Fibroblast of pulmonary artery (primary cell): ENCODE data around the gene AFF3.

Experiments
- DNase-seq: peaks from one replicate; pipeline ENCODE4 v3.0.0-alpha.2; 2010; ENCODE audit warnings: low read depth
- H3K4me3 ChIP-seq: replicated peaks from 2 replicates; pipeline ENCODE4 v1.5.1; 2011; ENCODE audit warnings: low read depth, mild to moderate bottlenecking, control low read depth, low read length, moderate library complexity
- TF ChIP-seq, protein P1 (sequence below): IDR thresholded peaks from 2 replicates; pipeline ENCODE4 v1.5.1; 2011; ENCODE audit warnings: mild to moderate bottlenecking, control low read depth, low read length, inconsistent platforms; ENCODE audit errors: missing control alignments

Gene AFF3

DNA sequence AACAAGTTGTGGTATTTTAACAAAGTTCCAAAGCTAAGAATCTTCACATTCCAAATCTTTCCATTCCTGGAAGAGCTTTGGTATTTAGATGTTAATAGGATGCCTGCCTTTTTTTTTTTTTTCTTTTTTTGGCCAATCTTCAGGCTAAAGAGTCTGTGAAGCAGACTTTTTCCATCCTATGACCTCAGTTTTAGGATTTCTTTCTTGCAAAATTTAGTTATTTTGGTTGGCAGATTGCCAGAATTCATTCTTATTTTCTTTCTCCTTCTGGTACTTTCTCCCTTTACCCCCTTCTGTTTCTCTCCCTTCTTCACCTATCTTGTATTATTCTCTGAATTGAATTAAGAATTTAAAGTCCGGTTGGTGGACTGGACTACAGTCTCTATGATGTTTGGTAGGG is 434.8 kb downstream of the AFF3 start:
- no peak overlapping the region for H3K4me3 ChIP-seq
- TF ChIP-seq, protein P1, sequence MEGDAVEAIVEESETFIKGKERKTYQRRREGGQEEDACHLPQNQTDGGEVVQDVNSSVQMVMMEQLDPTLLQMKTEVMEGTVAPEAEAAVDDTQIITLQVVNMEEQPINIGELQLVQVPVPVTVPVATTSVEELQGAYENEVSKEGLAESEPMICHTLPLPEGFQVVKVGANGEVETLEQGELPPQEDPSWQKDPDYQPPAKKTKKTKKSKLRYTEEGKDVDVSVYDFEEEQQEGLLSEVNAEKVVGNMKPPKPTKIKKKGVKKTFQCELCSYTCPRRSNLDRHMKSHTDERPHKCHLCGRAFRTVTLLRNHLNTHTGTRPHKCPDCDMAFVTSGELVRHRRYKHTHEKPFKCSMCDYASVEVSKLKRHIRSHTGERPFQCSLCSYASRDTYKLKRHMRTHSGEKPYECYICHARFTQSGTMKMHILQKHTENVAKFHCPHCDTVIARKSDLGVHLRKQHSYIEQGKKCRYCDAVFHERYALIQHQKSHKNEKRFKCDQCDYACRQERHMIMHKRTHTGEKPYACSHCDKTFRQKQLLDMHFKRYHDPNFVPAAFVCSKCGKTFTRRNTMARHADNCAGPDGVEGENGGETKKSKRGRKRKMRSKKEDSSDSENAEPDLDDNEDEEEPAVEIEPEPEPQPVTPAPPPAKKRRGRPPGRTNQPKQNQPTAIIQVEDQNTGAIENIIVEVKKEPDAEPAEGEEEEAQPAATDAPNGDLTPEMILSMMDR, result no peak
- DNase-seq, result peak; percentile 16

DNA sequence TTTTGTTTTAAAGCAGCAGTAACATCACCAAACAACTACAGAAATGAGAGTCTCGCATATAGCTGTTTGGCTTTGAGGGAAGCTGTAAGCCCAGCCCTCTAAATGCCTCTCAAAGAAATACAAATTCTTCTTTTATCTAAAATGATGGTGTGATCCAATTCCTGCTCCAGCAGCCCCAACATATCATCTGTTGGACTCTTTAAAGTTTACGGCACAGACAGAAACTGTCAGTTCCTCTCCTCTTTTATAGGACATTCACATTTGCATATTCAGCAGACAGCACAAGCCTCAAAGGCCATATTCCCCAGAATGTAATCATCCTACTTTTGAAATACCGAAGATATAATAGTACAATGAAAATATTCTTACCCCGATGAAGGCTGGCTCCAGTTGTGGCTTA is 435.7 kb downstream of the AFF3 start:
- H3K4me3 ChIP-seq, result no peak overlapping the region
- no peak for DNase-seq
- TF ChIP-seq, protein P1, result no peak

DNA sequence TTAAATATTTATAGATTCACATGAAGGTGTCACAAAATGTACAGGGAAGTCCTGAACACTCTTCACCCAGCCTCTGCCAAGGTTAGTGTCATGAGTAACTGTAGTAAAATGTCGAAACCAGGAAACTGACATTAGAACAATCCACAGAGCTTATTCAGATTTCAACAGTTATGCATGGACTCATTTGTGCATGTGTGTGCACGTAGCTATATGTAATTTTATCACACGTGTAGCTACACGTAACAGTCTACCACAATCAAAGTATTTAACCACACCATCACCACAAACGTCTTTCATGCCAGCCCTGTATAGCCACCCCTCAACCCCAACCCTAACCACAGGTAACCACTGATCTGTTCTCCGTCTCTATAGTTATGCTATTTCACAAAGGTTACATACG is 440.9 kb downstream of the AFF3 start:
- no peak for DNase-seq
- no peak overlapping the region for H3K4me3 ChIP-seq
- TF ChIP-seq, protein P1, result no peak

DNA sequence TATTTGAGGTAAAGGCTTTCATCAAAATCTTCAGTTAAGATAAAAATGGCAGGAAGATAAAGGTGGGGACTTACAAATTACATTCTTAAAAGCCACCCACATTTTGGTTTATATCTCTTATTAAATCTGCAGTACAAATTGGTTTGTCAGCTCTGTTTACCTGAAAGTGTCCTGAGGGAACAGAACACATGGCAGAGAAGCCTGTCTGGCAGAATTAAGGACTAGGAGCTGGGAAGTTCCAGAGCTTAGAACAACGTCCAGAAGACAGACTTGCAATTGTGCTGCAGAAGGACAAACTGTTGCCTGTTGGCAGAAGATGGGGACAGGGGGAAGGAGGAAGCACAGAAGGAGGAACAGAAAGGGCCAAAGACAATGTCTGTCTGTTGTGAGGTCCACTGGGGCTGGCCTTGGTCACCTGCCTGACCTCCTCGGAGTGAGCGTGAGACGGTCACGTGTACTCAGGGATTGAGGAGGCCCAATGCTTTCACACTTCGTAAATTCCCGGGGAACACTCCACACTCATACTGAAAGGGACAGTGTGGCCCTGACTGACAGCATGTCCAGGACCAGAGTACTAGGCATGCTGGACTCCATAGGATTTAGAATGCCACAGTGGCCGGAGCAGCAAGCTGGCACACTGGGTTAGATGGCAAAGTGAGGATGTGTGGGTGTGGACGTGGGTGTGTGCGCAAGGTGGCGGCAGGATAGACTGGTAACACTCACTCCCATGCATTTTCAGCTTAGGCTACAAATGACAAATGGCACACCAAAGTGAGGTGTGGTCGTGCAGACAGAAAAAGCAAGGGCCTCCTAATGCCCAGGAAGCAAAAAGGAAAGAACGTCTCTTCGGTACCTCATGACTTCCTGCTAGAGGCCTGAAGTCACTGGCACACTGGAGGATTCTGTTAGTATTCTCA is 441.6 kb downstream of the AFF3 start:
- no peak overlapping the region for H3K4me3 ChIP-seq
- DNase-seq, result no peak
- TF ChIP-seq, protein P1, result no peak

DNA sequence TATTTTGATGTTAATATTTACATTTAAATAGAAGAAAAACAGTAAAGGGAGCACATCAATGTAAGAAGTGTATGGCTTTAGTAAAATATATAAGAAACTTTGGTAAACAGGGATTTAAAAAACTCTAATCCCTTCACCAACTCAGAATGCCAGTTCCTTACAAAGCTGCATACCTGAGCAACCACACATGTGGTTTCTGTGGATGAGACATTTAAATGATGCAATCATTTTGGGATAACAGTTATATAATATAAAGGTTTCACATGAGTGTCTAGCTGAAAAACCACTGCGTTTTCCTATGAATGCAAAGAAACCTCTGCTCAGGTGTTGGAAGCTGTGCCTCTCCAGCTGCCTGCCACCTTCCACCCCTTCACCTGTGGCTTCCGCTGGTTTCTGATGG is 443.5 kb downstream of the AFF3 start:
- no peak for DNase-seq
- TF ChIP-seq, protein P1, result no peak
- no peak overlapping the region for H3K4me3 ChIP-seq

DNA sequence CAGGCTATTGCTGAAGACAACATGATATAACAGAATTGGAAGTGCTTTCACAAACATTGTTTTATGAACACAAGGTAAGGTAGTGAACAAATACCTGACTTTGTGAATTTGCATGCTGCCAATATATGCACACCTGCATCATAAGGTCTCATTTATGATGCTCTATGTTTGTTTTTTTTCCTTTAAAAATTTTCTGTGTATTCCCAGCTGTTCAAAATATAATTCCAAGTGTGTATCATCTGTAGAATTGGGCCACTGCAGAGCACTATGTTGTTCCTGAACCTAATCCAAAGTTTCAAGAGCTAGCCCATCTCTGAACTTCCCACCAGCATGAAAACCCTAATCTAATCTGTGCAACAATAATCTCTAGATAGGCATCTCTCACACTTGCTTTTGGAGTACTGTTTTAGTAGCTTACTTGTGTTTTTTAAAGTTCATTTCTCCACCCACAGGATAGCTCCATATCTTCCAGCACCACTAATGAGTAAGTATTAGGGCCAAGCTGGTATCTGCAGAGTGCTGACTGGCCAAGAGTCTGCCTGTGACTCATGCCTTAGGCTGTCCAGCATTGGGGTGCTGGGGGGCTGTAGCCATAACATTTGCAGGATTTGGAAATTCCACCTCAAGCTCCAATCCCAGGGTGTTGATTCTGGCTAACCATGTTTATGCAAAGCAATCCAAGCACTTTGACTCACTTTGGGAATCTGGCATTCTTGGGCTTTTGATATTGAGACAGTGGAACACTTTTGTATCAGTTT is 444.4 kb downstream of the AFF3 start:
- peak; percentile 10 for DNase-seq
- H3K4me3 ChIP-seq, result no peak overlapping the region
- TF ChIP-seq, protein P1, result no peak
